CD4-positive, alpha-beta T cell treated with Interleukin-12 subunit alpha and Interleukin-12 subunit beta, for 1 hour (primary cell): Measurements from ENCODE around the gene TMEM129.
"Not testable (repeated sequence)": the region's sequence is repeated elsewhere in the genome, so short reads cannot be mapped to it uniquely, and the experiment has no call there.

Experiments used
- DNase-seq: peaks from one replicate; pipeline ENCODE4 v3.0.0-alpha.2; 2020

The TMEM129 gene

GRCh38 chr4:1718095-1718850 lies 2.9 kb downstream of the TMEM129 start:
- DNase-seq: no peak

- DNase-seq: no peak
Measured at GRCh38 chr4:1717129-1718094, 3.7 kb downstream of the TMEM129 start.

GRCh38 chr4:1716065-1716945 lies 4.8 kb downstream of the TMEM129 start:
- DNase-seq: no peak

- DNase-seq: no peak
Measured at GRCh38 chr4:1715002-1715758, 5.9 kb downstream of the TMEM129 start.

GRCh38 chr4:1714303-1715001 lies 6.7 kb downstream of the TMEM129 start:
- no peak for DNase-seq

GRCh38 chr4:1713003-1713851 lies 7.9 kb downstream of the TMEM129 start:
- no peak for DNase-seq

GRCh38 chr4:1712216-1713002 lies 8.7 kb downstream of the TMEM129 start, which contains the start of gene SLBP:
TSS of gene SLBP (minus strand) at chr4:1712319. CDS start at chr4:1712188, 131 bp downstream.
- DNase-seq: peak; percentile 99

- DNase-seq: peak; percentile 35
Measured at GRCh38 chr4:1711571-1712215, 9.4 kb downstream of the TMEM129 start.

- no peak for DNase-seq
Measured at GRCh38 chr4:1711055-1711570, 10.0 kb downstream of the TMEM129 start.

- DNase-seq: no peak
Measured at GRCh38 chr4:1708581-1708980, 12.5 kb downstream of the TMEM129 start.

- DNase-seq: no peak
Measured at GRCh38 chr4:1706358-1706757, 14.8 kb downstream of the TMEM129 start.

GRCh38 chr4:1705732-1706131 lies 15.4 kb downstream of the TMEM129 start:
- no peak for DNase-seq

- no peak for DNase-seq
Measured at GRCh38 chr4:1703867-1704266, 17.3 kb downstream of the TMEM129 start.

- DNase-seq: not testable (repeated sequence)
Measured at GRCh38 chr4:1701671-1702070, 19.5 kb downstream of the TMEM129 start.

- DNase-seq: no peak
Measured at GRCh38 chr4:1695913-1696312, 25.2 kb downstream of the TMEM129 start.

GRCh38 chr4:1693131-1693896 lies 27.8 kb downstream of the TMEM129 start:
- peak; percentile 85 for DNase-seq

- no peak for DNase-seq
Measured at GRCh38 chr4:1691737-1692373, 29.3 kb downstream of the TMEM129 start.
